Omental fat pad (tissue), 4 donors: ENCODE measurements around the gene ZNF688. TPM values are rescaled to one million over a fixed set of nuclear protein-coding genes. Genes with fewer than 3 reads are reported as not detected.

Source experiments
- ATAC-seq: fragments of 150-250 bp; one replicate; pipeline ENCODE4 v1.9.1; 2016; ENCODE audit warnings: mild to moderate bottlenecking, moderate library complexity; ENCODE audit not compliant: low FRiP score
- DNase-seq: peaks from one replicate; pipeline ENCODE4 v3.0.0-alpha.2; 2019; ENCODE audit warnings: low spot score
- total RNA-seq, 4 donors: library from RNA; depleted of rRNA; stranded (reverse); fragments of >200 nt; gene quantifications; one replicate each; pipeline ENCODE4 v1.1.0, GENCODE V29; 2016
- TF ChIP-seq, protein P1 (sequence below), 3 donors: fragments of 450-650 bp; IDR thresholded peaks; one replicate each; pipeline ENCODE4 v1.5.1; 2016 to 2017; ENCODE audit warnings: antibody characterized with exemption in 3 of 3, mild to moderate bottlenecking in 3 of 3, moderate library complexity in 2 of 3

ZNF688 gene
- total RNA-seq, 4 donors from 2014 or later, result 7.4 to 24.0 (median 13.3) TPM

DNA sequence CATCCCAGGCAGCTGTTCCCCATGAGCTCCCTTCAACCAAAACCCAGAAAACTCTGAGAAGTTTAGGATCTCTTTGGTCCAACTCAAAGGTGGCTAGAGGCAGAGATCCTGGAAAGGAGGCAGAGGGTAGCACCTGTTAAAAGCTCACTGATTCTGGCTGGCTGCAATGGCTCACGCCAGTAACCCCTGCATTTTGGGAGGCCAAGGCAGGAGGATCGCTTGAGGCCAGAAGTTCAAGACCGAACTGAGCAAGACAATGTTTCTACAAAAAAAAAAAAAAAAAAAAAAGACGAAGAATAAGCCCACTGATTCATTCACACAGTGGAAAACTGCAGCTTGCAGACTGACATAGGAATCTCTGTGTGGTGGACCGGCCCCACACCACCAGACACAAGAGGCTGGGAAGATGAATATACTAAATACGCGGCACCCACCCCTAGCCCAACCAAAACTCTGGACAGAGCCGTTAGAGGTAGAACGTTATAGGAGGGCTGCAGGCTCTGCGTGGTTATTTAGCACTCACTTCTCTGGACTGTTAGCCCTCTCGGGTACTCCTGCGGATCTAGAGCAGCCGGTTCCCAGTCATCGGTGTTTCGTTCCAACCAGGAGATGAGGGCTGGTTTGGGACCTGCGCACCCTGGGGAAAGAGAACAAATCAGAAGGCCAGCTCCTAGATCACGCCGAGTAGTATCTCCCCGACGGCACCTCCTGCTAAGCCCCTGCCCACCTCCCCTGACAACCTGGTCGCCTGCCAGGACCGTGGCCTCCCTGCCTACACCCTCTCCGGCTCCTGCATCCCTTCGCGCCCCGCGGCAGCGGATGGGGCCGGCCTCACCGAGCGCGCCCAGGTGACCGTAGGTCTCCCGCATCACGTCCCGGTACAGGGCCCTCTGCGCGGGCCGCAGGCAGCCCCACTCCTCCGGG, 37.8 kb upstream of the ZNF688 start:
- TF ChIP-seq, protein P1, sequence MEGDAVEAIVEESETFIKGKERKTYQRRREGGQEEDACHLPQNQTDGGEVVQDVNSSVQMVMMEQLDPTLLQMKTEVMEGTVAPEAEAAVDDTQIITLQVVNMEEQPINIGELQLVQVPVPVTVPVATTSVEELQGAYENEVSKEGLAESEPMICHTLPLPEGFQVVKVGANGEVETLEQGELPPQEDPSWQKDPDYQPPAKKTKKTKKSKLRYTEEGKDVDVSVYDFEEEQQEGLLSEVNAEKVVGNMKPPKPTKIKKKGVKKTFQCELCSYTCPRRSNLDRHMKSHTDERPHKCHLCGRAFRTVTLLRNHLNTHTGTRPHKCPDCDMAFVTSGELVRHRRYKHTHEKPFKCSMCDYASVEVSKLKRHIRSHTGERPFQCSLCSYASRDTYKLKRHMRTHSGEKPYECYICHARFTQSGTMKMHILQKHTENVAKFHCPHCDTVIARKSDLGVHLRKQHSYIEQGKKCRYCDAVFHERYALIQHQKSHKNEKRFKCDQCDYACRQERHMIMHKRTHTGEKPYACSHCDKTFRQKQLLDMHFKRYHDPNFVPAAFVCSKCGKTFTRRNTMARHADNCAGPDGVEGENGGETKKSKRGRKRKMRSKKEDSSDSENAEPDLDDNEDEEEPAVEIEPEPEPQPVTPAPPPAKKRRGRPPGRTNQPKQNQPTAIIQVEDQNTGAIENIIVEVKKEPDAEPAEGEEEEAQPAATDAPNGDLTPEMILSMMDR (IDR thresholded peaks at IDR 0.05), result no peak
- DNase-seq, result peak; percentile 23

DNA sequence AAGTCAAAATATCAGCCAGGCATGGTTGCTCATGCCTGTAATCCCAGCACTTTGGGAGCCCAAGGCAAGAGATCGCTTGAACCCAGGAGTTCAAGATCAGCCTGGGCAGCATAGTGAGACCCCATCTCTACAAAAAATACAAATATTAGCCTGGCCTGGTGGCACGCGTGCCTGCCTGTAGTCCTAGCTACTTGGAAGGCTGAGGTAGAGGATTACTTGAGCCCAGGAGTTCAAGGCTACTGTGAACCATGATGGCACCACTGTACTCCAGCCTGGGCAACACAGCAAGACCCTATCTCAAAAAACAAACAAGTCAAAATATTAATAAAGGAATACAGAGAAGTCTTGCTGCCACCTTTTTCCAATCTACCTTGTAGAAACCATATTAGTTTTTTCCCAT, 34.5 kb upstream of the ZNF688 start:
- TF ChIP-seq, protein P1 (IDR thresholded peaks at IDR 0.05), result no peak
- ATAC-seq (no peak), DNase-seq (no peak)

More for the DNA sequence above, 37.8 kb upstream of the ZNF688 start:
- peak; percentile 67 for ATAC-seq

DNA sequence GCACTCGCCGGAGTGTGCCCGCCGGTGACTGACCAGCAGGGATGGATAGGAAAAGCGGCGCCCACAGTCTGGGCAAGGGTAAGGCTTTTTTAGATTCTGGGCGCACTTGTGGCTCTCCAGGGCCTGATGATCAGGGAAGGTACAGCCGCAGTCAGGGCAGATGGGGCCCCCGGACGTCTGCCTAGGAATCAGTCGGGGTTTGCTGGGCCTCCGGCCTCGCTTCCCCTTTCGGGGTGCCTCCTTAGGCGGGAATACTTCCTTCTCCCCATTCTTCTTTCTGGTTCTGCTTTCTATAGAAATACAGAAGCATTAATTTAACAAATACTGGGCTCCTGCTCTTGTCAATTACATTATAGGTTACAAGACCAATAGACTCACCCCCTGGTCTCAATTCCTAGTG, 33.6 kb upstream of the ZNF688 start:
- DNase-seq (no peak), ATAC-seq (no peak)
- TF ChIP-seq, protein P1 (IDR thresholded peaks at IDR 0.05), result no peak

- ATAC-seq, result no peak
- TF ChIP-seq, protein P1 (IDR thresholded peaks at IDR 0.05), result no peak
- DNase-seq, result no peak
Measured at GRCh38 chr16:30604316-30604947, 32.9 kb upstream of the ZNF688 start.

DNA sequence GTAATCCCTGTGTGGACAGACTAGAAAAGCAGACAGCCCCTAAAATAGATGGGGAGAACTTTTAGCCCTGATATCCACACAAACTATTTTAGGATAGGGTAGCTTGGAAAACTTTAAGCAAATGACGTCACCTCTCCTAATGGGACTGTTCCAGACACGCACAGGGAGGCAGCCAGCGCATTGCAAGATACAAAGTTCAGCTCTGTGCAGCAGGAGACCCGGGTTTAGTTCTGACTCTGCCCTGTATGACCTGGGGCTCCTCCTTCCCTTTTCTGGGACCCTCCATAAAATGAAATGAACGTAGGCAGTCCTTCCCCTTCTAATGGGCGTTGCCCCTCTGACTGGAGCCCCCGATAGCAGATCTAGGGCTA, 32.4 kb upstream of the ZNF688 start:
- ATAC-seq, result no peak
- DNase-seq, result no peak

GRCh38 chr16:30602616-30603277, 31.2 kb upstream of the ZNF688 start:
- ATAC-seq (no peak), DNase-seq (no peak)
- TF ChIP-seq, protein P1 (IDR thresholded peaks at IDR 0.05), result no peak

More for the DNA sequence above, 32.4 kb upstream of the ZNF688 start:
- TF ChIP-seq, protein P1 (IDR thresholded peaks at IDR 0.05), result no peak
